SK-N-SH treated with all-trans-retinoic acid at 6 μM for 48 hours (cell line): ENCODE data around the gene CHST11.

ENCODE experiments used
- ATAC-seq: fragments of 200-7000 bp; cut with Tn5 transposase; 3 replicates; pipeline ENCODE4 v1.9.1; 2020; ENCODE audit warnings: mild to moderate bottlenecking, moderate library complexity
- ARNTL ChIP-seq: fragments of 450-650 bp; formaldehyde crosslinking; IDR thresholded peaks from 2 replicates; pipeline ENCODE4 v1.5.0; 2020; ENCODE audit warnings: low read depth, mild to moderate bottlenecking, moderate library complexity, borderline replicate concordance
- BACH2 ChIP-seq: fragments of 250-450 bp; sonication (Bioruptor Pico); IDR thresholded peaks from 2 replicates; pipeline ENCODE4 v1.9.0; 2021; ENCODE audit warnings: mild to moderate bottlenecking, borderline replicate concordance
- CREB5 ChIP-seq: fragments of 250-450 bp; sonication (Bioruptor Pico); IDR thresholded peaks from 2 replicates; pipeline ENCODE4 v1.5.1; 2020; ENCODE audit warnings: low read depth, mild to moderate bottlenecking, moderate library complexity
- CSRNP3 ChIP-seq: fragments of 250-450 bp; sonication (Bioruptor Pico); IDR thresholded peaks from 2 replicates; pipeline ENCODE4 v1.5.1; 2021; ENCODE audit warnings: mild to moderate bottlenecking, moderate library complexity
- ESRRG ChIP-seq: fragments of 250-450 bp; sonication (Bioruptor Pico); IDR thresholded peaks from 2 replicates; pipeline ENCODE4 v1.6.1; 2021; ENCODE audit warnings: mild to moderate bottlenecking
- GLIS3 ChIP-seq: fragments of 250-450 bp; sonication (Bioruptor Pico); IDR thresholded peaks from 2 replicates; pipeline ENCODE4 v1.5.0; 2020; ENCODE audit warnings: mild to moderate bottlenecking, moderate library complexity
- ISL1 ChIP-seq: fragments of 250-450 bp; sonication (Bioruptor Pico); IDR thresholded peaks from 2 replicates; pipeline ENCODE4 v2.1.2; 2022; ENCODE audit warnings: mild to moderate bottlenecking, moderate library complexity
- OSR1 ChIP-seq: fragments of 250-450 bp; sonication (Bioruptor Pico); IDR thresholded peaks from 2 replicates; pipeline ENCODE4 v1.8.0; 2022; ENCODE audit warnings: moderate library complexity, mild to moderate bottlenecking, inconsistent platforms
- PATZ1 ChIP-seq: fragments of 250-450 bp; sonication (Bioruptor Pico); IDR thresholded peaks from 2 replicates; pipeline ENCODE4 v1.8.0; 2020; ENCODE audit warnings: mild to moderate bottlenecking, moderate library complexity, borderline replicate concordance
- POU6F1 ChIP-seq: fragments of 250-450 bp; sonication (Bioruptor Pico); IDR thresholded peaks from 2 replicates; pipeline ENCODE4 v1.8.0; 2021; ENCODE audit warnings: low read depth, mild to moderate bottlenecking, moderate library complexity, borderline replicate concordance
- PPARA ChIP-seq: fragments of 250-450 bp; sonication (Bioruptor Pico); IDR thresholded peaks from 2 replicates; pipeline ENCODE4 v1.5.0; 2020; ENCODE audit warnings: mild to moderate bottlenecking, borderline replicate concordance
- RARB ChIP-seq: fragments of 250-450 bp; sonication (Bioruptor Pico); IDR thresholded peaks from 2 replicates; pipeline ENCODE4 v1.8.0; 2021; ENCODE audit warnings: mild to moderate bottlenecking, moderate library complexity
- SNAI2 ChIP-seq: fragments of 250-450 bp; sonication (Bioruptor Pico); IDR thresholded peaks from 2 replicates; pipeline ENCODE4 v1.5.0; 2020; ENCODE audit warnings: mild to moderate bottlenecking, moderate library complexity
- TCF4 ChIP-seq: fragments of 250-450 bp; sonication (Bioruptor Pico); IDR thresholded peaks from 2 replicates; pipeline ENCODE4 v1.8.0; 2021; ENCODE audit warnings: mild to moderate bottlenecking, moderate library complexity, borderline replicate concordance
- TOX ChIP-seq: fragments of 250-450 bp; sonication (Bioruptor Pico); IDR thresholded peaks from 2 replicates; pipeline ENCODE4 v1.8.0; 2021; ENCODE audit warnings: mild to moderate bottlenecking, moderate library complexity, borderline replicate concordance
- TSHZ2 ChIP-seq: fragments of 250-450 bp; sonication (Bioruptor Pico); IDR thresholded peaks from 2 replicates; pipeline ENCODE4 v1.5.0; 2020; ENCODE audit warnings: mild to moderate bottlenecking, moderate library complexity
- ZC3H10 ChIP-seq: fragments of 250-450 bp; sonication (Bioruptor Pico); IDR thresholded peaks from 2 replicates; pipeline ENCODE4 v1.5.1; 2021; ENCODE audit warnings: mild to moderate bottlenecking, moderate library complexity
- ZNF565 ChIP-seq: fragments of 450-650 bp; formaldehyde crosslinking; conservative IDR thresholded peaks from 2 replicates; pipeline ENCODE4 v1.5.0; 2020; ENCODE audit warnings: low read depth, mild to moderate bottlenecking, moderate library complexity
- ZNF70 ChIP-seq: fragments of 450-650 bp; formaldehyde crosslinking; IDR thresholded peaks from 2 replicates; pipeline ENCODE4 v1.5.0; 2020; ENCODE audit warnings: mild to moderate bottlenecking, moderate library complexity
- ZNF8 ChIP-seq: fragments of 450-650 bp; formaldehyde crosslinking; IDR thresholded peaks from 2 replicates; pipeline ENCODE4 v1.5.0; 2020; ENCODE audit warnings: mild to moderate bottlenecking, moderate library complexity

CHST11 gene

GRCh38 chr12:104727726-104728465, 271.1 kb downstream of the CHST11 start:
- no peak for TF ChIP-seq ESRRG (CRISPR knock-in tag)
- TF ChIP-seq CSRNP3 (CRISPR knock-in tag): no peak
- no peak for TF ChIP-seq ARNTL
- no peak for TF ChIP-seq BACH2 (CRISPR knock-in tag)
- no peak for TF ChIP-seq ISL1 (CRISPR knock-in tag)
- TF ChIP-seq SNAI2 (CRISPR knock-in tag): no peak
- no peak for TF ChIP-seq TSHZ2
- TF ChIP-seq CREB5 (CRISPR knock-in tag): no peak
- no peak for TF ChIP-seq ZNF565 (CRISPR knock-in tag)
- no peak for TF ChIP-seq PATZ1 (CRISPR knock-in tag)
- TF ChIP-seq ZNF70 (CRISPR knock-in tag): no peak
- TF ChIP-seq TOX (CRISPR knock-in tag): no peak
- no peak for TF ChIP-seq ZNF8 (CRISPR knock-in tag)
- no peak for TF ChIP-seq GLIS3 (CRISPR knock-in tag)
- no peak for TF ChIP-seq POU6F1 (CRISPR knock-in tag)
- TF ChIP-seq TCF4 (CRISPR knock-in tag): no peak
- no peak for TF ChIP-seq OSR1 (CRISPR knock-in tag)
- no peak for TF ChIP-seq RARB (CRISPR knock-in tag)
- no peak for ATAC-seq

GRCh38 chr12:104729091-104729490, 272.3 kb downstream of the CHST11 start:
- ATAC-seq: no peak
- TF ChIP-seq OSR1 (CRISPR knock-in tag) (no peak), TCF4 (CRISPR knock-in tag) (no peak), ARNTL (no peak), TOX (CRISPR knock-in tag) (no peak), ZNF565 (CRISPR knock-in tag) (no peak), PPARA (CRISPR knock-in tag) (no peak), ZC3H10 (no peak), SNAI2 (CRISPR knock-in tag) (no peak), ESRRG (CRISPR knock-in tag) (no peak)
